Endothelial cell of umbilical vein (primary cell): ENCODE results near the gene HOXC12. TPM values are rescaled to one million over a fixed set of nuclear protein-coding genes. Genes with fewer than 3 reads are reported as not detected.

Experiments used
- BruUV-seq: library from RNA; stranded (reverse); fragments of 400-500 nt; replicated peaks from 2 replicates; lab custom pipeline; 2021; lab: Mats Ljungman, UMichigan
- CTCF ChIA-PET: fragments of 300-600, 350-600 bp; sonication (Branson Sonifier 250); formaldehyde crosslinking; loops from one replicate; lab custom pipeline; 2021; ENCODE audit warnings: antibody characterized with exemption, inconsistent platforms; lab: Charles Lee
- POLR2A ChIA-PET: fragments of 300-600, 350-600 bp; sonication (Branson Sonifier 250); formaldehyde crosslinking; loops from one replicate; lab custom pipeline; 2021; ENCODE audit warnings: antibody characterized with exemption, inconsistent platforms; lab: Charles Lee
- DNase-seq: peaks from one replicate; pipeline ENCODE4 v3.0.0-alpha.2; 2011; ENCODE audit warnings: low read depth, low spot score
- FAIRE-seq: peaks from 2 replicates; lab custom pipeline; 2011; peaks lifted over from hg19 to GRCh38; lab: Jason Lieb, UNC
- H2AFZ ChIP-seq: 2 replicates; pipeline ENCODE4 v1.6.0; 2012; ENCODE audit warnings: low read depth, low read length, control low read depth, inconsistent platforms
- H3K27ac ChIP-seq: 2 replicates; pipeline ENCODE4 v1.5.1; 2011; ENCODE audit warnings: low read depth, mild to moderate bottlenecking, control low read depth, low read length, moderate library complexity; ENCODE audit not compliant: insufficient read depth
- H3K27me3 ChIP-seq, 2 experiments: 2 replicates each; pipeline versions ENCODE4 v1.6.0 to v1.6.1; 2011; ENCODE audit warnings: low read length in 2 of 2, mixed read lengths in 1 of 2; ENCODE audit not compliant: control insufficient read depth in 2 of 2, insufficient read depth in 2 of 2
- H3K36me3 ChIP-seq, 2 experiments: 2 replicates in 1 of 2; 3 replicates in 1 of 2; pipeline ENCODE4 v1.5.1; 2011; ENCODE audit warnings: low read length in 2 of 2, mild to moderate bottlenecking in 1 of 2, moderate library complexity in 1 of 2; ENCODE audit not compliant: control insufficient read depth in 2 of 2, insufficient read depth in 2 of 2; ENCODE audit errors: extremely low read depth in 1 of 2
- H3K4me1 ChIP-seq: 3 replicates; pipeline ENCODE4 v1.5.1; 2011; ENCODE audit warnings: mild to moderate bottlenecking, low read length; ENCODE audit not compliant: control insufficient read depth, insufficient read depth; ENCODE audit errors: extremely low read depth
- H3K4me2 ChIP-seq: 2 replicates; pipeline ENCODE4 v1.6.1; 2011; ENCODE audit warnings: low read length, control low read depth, mixed read lengths; ENCODE audit not compliant: insufficient read depth
- H3K4me3 ChIP-seq, 3 experiments: fragments of 200-600 bp in 1 of 3; sonication (generic), shearing (Covaris generic) in 1 of 3; replicated peaks in 1 of 3; 2 replicates each; pipeline ENCODE4 v1.5.1; 2011 to 2016; ENCODE audit warnings: control low read depth in 3 of 3, low read length in 3 of 3, mild to moderate bottlenecking in 2 of 3, inconsistent platforms in 1 of 3, low read depth in 1 of 3, moderate library complexity in 1 of 3; ENCODE audit not compliant: insufficient read depth in 1 of 3
- H3K79me2 ChIP-seq: 2 replicates; pipeline ENCODE4 v1.6.0; 2012; ENCODE audit warnings: low read length, inconsistent platforms; ENCODE audit not compliant: control insufficient read depth, insufficient read depth
- H3K9ac ChIP-seq: replicated peaks from 2 replicates; pipeline ENCODE3; 2011; ENCODE audit warnings: low read length, control low read depth; ENCODE audit not compliant: insufficient read depth; ENCODE audit errors: extremely low read depth
- H3K9me1 ChIP-seq: replicated peaks from 3 replicates; pipeline ENCODE4 v1.6.0; 2011; ENCODE audit warnings: mild to moderate bottlenecking, low read length; ENCODE audit not compliant: control insufficient read depth, insufficient read depth; ENCODE audit errors: extremely low read depth
- H3K9me3 ChIP-seq: replicated peaks from 2 replicates; pipeline ENCODE4 v1.5.1; 2012; ENCODE audit warnings: low read length, inconsistent platforms; ENCODE audit not compliant: control insufficient read depth, insufficient read depth
- H4K20me1 ChIP-seq: replicated peaks from 2 replicates; pipeline ENCODE3; 2011; ENCODE audit warnings: mild to moderate bottlenecking, low read length; ENCODE audit not compliant: control insufficient read depth, insufficient read depth; ENCODE audit errors: extremely low read depth
- EZH2 ChIP-seq: IDR thresholded peaks from 2 replicates; pipeline ENCODE4 v1.6.1; 2012; ENCODE audit warnings: borderline replicate concordance, low read depth, mild to moderate bottlenecking, moderate library complexity, low read length, inconsistent platforms; ENCODE audit not compliant: severe bottlenecking
- FOS ChIP-seq: IDR thresholded peaks from 2 replicates; pipeline ENCODE4 v1.6.1; 2011; ENCODE audit warnings: mild to moderate bottlenecking, low read length, moderate library complexity, borderline replicate concordance; ENCODE audit not compliant: insufficient read depth
- GATA2 ChIP-seq: IDR thresholded peaks from 2 replicates; pipeline ENCODE4 v1.7.0; 2011; ENCODE audit warnings: low read depth, mild to moderate bottlenecking, moderate library complexity, mixed read lengths, low read length; ENCODE audit not compliant: insufficient read length, insufficient read depth
- JUN ChIP-seq: IDR thresholded peaks from 2 replicates; pipeline ENCODE4 v1.6.1; 2011; ENCODE audit warnings: borderline replicate concordance, low read depth; ENCODE audit not compliant: insufficient read length, insufficient read depth
- MYC ChIP-seq: IDR thresholded peaks from one replicate; pipeline ENCODE4 v1.6.1; 2011; ENCODE audit warnings: mild to moderate bottlenecking, low read depth, low read length
- POLR2A ChIP-seq: IDR thresholded peaks from 2 replicates; pipeline ENCODE4 v1.6.1; 2012; ENCODE audit warnings: low read depth, mild to moderate bottlenecking, control low read depth, low read length
- POLR2AphosphoS5 ChIP-seq: IDR thresholded peaks from 2 replicates; pipeline ENCODE4 v1.6.1; 2012; ENCODE audit warnings: low read depth, mild to moderate bottlenecking, control low read depth, low read length, moderate library complexity; ENCODE audit not compliant: insufficient read depth
- dilution Hi-C: fragments of 300-500 bp; cut with MboI; formaldehyde crosslinking; loops from one replicate; pipeline ENCODE4 v1.15.0; 2019; ENCODE audit warnings: low sequenced_read_pairs; ENCODE audit not compliant: extremely low pct_ligation_motif_present
- intact Hi-C: fragments of 100-400 bp; cut with micrococcal nuclease; formaldehyde crosslinking; loops from one replicate; pipeline ENCODE4 v1.10.0; 2022
- polyA plus RNA-seq, 4 experiments: library from polyadenylated mRNA; depleted of rRNA in 3 of 4; stranded (reverse) in 3 of 4; unstranded in 1 of 4; fragments of >200 nt; gene quantifications; 2 replicates each; pipeline versions ENCODE4 v1.2.1 to v1.2.3, GENCODE V29; 2011 to 2012; ENCODE audit warnings: missing spikeins in 1 of 4
- total RNA-seq: library from RNA; stranded (reverse); gene quantifications from 2 replicates; pipeline ENCODE4 v1.2.3, GENCODE V29; 2021
- TF ChIP-seq, protein P1 (sequence below): IDR thresholded peaks from 2 replicates; pipeline ENCODE4 v1.6.1; 2011; ENCODE audit not compliant: insufficient read depth, insufficient read length
- TF ChIP-seq, protein P2 (sequence below), 2 donors: IDR thresholded peaks; 1 replicate in 1 of 2; 2 replicates in 1 of 2; pipeline ENCODE4 v1.5.1; 2011; ENCODE audit warnings: low read length in 2 of 2, mild to moderate bottlenecking in 2 of 2, moderate library complexity in 2 of 2, control low read depth in 1 of 2, inconsistent platforms in 1 of 2, low read depth in 1 of 2; ENCODE audit not compliant: insufficient read depth in 1 of 2; ENCODE audit errors: extremely low read depth in 1 of 2

HOXC12 gene
- total and polyA plus RNA-seq, 2 donors (not counting 3 experiments of a cell fraction or from before 2014, with no cell fraction given) = not detected

DNA sequence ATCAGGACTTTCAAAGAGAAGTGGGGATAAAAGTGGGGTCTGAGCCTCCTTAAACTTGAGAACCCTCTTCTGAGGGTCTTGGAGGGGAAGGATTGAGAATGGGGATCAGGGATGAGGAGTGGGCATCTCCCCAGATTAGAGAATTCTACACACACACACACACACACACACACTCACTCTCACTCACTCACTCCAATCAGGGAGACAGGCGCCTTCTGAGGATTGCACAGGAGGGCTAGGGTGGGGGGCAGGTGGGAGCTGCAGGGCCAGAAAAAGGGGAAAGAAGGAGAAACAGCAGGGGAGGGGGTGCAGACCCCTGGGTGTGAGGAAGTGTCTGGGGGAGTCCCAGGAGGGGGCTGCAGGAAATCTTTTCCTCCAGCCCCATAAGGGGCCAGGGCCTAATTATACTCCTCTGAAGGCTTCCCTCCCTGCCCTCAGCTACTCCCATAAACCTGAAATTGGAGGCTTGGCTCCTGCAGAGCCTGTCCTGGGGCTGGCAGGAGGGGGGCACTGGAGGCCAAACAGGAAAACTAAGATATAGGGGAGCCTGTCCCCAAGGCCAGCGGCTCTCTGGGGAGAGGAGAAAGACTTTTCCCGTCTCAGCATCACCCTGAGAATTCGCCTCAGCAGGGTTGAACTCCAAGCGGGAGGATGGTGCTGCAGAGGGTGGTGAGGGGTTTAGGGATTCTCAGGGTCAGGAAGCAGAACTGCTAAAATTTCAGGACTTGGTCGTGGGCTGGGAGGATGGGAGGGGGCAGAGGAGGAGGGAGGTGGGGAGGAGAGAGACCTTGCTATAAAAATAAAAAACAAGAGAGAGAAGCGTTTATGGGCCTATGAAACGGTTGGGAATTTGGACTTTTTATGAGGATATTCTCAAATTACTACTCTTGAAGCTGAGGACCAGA, 46.8 kb downstream of the HOXC12 start:
- no peak for TF ChIP-seq EZH2
- TF ChIP-seq POLR2A = no peak
- TF ChIP-seq, protein P1, sequence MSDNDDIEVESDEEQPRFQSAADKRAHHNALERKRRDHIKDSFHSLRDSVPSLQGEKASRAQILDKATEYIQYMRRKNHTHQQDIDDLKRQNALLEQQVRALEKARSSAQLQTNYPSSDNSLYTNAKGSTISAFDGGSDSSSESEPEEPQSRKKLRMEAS = no peak
- TF ChIP-seq FOS = no peak
- TF ChIP-seq POLR2AphosphoS5 = no peak
- TF ChIP-seq JUN = no peak
- TF ChIP-seq MYC = no peak
- TF ChIP-seq, protein P2, sequence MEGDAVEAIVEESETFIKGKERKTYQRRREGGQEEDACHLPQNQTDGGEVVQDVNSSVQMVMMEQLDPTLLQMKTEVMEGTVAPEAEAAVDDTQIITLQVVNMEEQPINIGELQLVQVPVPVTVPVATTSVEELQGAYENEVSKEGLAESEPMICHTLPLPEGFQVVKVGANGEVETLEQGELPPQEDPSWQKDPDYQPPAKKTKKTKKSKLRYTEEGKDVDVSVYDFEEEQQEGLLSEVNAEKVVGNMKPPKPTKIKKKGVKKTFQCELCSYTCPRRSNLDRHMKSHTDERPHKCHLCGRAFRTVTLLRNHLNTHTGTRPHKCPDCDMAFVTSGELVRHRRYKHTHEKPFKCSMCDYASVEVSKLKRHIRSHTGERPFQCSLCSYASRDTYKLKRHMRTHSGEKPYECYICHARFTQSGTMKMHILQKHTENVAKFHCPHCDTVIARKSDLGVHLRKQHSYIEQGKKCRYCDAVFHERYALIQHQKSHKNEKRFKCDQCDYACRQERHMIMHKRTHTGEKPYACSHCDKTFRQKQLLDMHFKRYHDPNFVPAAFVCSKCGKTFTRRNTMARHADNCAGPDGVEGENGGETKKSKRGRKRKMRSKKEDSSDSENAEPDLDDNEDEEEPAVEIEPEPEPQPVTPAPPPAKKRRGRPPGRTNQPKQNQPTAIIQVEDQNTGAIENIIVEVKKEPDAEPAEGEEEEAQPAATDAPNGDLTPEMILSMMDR (IDR thresholded peaks at IDR 0.05; ENCODE audit: extremely low read depth in 1 of 2, insufficient read depth in 1 of 2, low read depth in 1 of 2, low read length in 2 of 2) = no peak
- TF ChIP-seq GATA2 = no peak
- Histone ChIP-seq H4K20me1 (no peaks in the 10 kb centered on the region), H3K9ac (no peak overlapping the region), H3K79me2 (no peaks in the 10 kb centered on the region), H3K9me1 (no peaks in the 10 kb centered on the region), H3K36me3 (no peaks in the 10 kb centered on the region), H3K4me1 (no peaks in the 10 kb centered on the region), H3K9me3 (no peaks in the 10 kb centered on the region), H2AFZ (no peak overlapping the region), H3K4me2 (no peak overlapping the region), H3K27me3 (peaks cover 76 to 96% of the 10 kb centered on the region in 2 experiments), H3K27ac (no peak overlapping the region), H3K4me3 (no peak overlapping the region)
- intact Hi-C loops = loop anchor here (10.0 kb wide), 1 partner anchor 363 kb away; the partner anchor contains the start of gene GPR84
- ChIA-PET POLR2A (no interaction called here), CTCF (interaction anchor here (1.3 to 17.0 kb wide), 4 partner anchors 10 to 194 kb away, joined by 3 to 616 read pairs (median 7); partner anchors contain the start of genes HOXC10 and SMUG1)
- FAIRE-seq (no peak), DNase-seq (no peak)
- dilution Hi-C loops = no loop called here
- BruUV-seq = no TSS peak
